SW 1271 (cell line): Measurements from ENCODE around the gene STING1.
"Not testable (repeated sequence)": the region's sequence is repeated elsewhere in the genome, so short reads cannot be mapped to it uniquely, and the experiment has no call there.

Experiments used
- DNase-seq, 2 experiments: peaks; one replicate each; lab custom pipeline; 2025; lab: John Stamatoyannopoulos, UW

STING1 gene

GRCh38 chr5:139482050-139482889, at the start of gene STING1:
STING1 (minus strand) TSS chr5:139482758; CDS start chr5:139481704, 1,054 bp downstream.
- peak; percentile 86 to 93 for DNase-seq

GRCh38 chr5:139531772-139532169, 49.2 kb upstream of the STING1 start:
- no peak for DNase-seq

GRCh38 chr5:139530079-139530478, 47.5 kb upstream of the STING1 start:
- DNase-seq: not testable (repeated sequence)

- not testable (repeated sequence) for DNase-seq
Observed at GRCh38 chr5:139528695-139529094, 46.1 kb upstream of the STING1 start.

- DNase-seq: not testable (repeated sequence)
Observed at GRCh38 chr5:139527896-139528467, 45.4 kb upstream of the STING1 start.

- DNase-seq: not testable (repeated sequence)
Observed at GRCh38 chr5:139527090-139527470, 44.5 kb upstream of the STING1 start.

GRCh38 chr5:139526309-139527089, 43.9 kb upstream of the STING1 start:
- not testable (repeated sequence) for DNase-seq

- not testable (repeated sequence) for DNase-seq
Observed at GRCh38 chr5:139525586-139526308, 43.2 kb upstream of the STING1 start.

- DNase-seq: no peak
Observed at GRCh38 chr5:139524940-139525585, 42.5 kb upstream of the STING1 start.

GRCh38 chr5:139524446-139524845, 41.9 kb upstream of the STING1 start:
- no peak for DNase-seq

- DNase-seq: no peak
Observed at GRCh38 chr5:139523635-139524445, 41.3 kb upstream of the STING1 start.

GRCh38 chr5:139517683-139518564, 35.4 kb upstream of the STING1 start:
- DNase-seq: peak; percentile 45 to 84

- DNase-seq: no peak
Observed at GRCh38 chr5:139514486-139514856, 31.9 kb upstream of the STING1 start.

- DNase-seq: no peak
Observed at GRCh38 chr5:139513852-139514485, 31.4 kb upstream of the STING1 start.

- peak; percentile 53 to 75 for DNase-seq
Observed at GRCh38 chr5:139513434-139513833, 30.9 kb upstream of the STING1 start.

GRCh38 chr5:139512786-139513390, 30.3 kb upstream of the STING1 start:
- no peak for DNase-seq

- DNase-seq: not testable (repeated sequence)
Observed at GRCh38 chr5:139504722-139505121, 22.2 kb upstream of the STING1 start.

GRCh38 chr5:139503879-139504278, 21.3 kb upstream of the STING1 start:
- not testable (repeated sequence) for DNase-seq
